WERI-Rb-1 (cell line): ENCODE results near the gene LGR4.
"Not testable (repeated sequence)": the region's sequence is repeated elsewhere in the genome, so short reads cannot be mapped to it uniquely, and the experiment has no call there.

Source experiments
- DNase-seq: peaks from one replicate; pipeline ENCODE4 v3.0.0-alpha.2; 2020
- H3K27ac ChIP-seq: fragments of 250-450 bp; sonication (Bioruptor Pico); 2 replicates; pipeline ENCODE4 v1.5.1; 2020; ENCODE audit warnings: mild to moderate bottlenecking, moderate library complexity
- H3K27me3 ChIP-seq: fragments of 250-450 bp; sonication (Bioruptor Pico); 2 replicates; pipeline ENCODE4 v1.5.1; 2021; ENCODE audit warnings: mild to moderate bottlenecking, low read depth, moderate library complexity; ENCODE audit not compliant: insufficient read depth, severe bottlenecking
- H3K36me3 ChIP-seq: fragments of 250-450 bp; sonication (Bioruptor Pico); 2 replicates; pipeline ENCODE4 v1.5.1; 2020; ENCODE audit warnings: mild to moderate bottlenecking, moderate library complexity
- H3K4me3 ChIP-seq: 2 replicates; pipeline ENCODE4 v1.5.1; 2011; ENCODE audit warnings: low read depth, mild to moderate bottlenecking, control low read depth, low read length
- H3K9me3 ChIP-seq: fragments of 250-450 bp; sonication (Bioruptor Pico); 2 replicates; pipeline ENCODE4 v1.5.1; 2021; ENCODE audit warnings: mild to moderate bottlenecking, moderate library complexity; ENCODE audit not compliant: severe bottlenecking
- TF ChIP-seq, protein P1 (sequence below): IDR thresholded peaks from 2 replicates; pipeline ENCODE4 v1.5.1; 2011; ENCODE audit warnings: low read depth, mild to moderate bottlenecking, control low read depth, inconsistent platforms, low read length

LGR4 gene

DNA sequence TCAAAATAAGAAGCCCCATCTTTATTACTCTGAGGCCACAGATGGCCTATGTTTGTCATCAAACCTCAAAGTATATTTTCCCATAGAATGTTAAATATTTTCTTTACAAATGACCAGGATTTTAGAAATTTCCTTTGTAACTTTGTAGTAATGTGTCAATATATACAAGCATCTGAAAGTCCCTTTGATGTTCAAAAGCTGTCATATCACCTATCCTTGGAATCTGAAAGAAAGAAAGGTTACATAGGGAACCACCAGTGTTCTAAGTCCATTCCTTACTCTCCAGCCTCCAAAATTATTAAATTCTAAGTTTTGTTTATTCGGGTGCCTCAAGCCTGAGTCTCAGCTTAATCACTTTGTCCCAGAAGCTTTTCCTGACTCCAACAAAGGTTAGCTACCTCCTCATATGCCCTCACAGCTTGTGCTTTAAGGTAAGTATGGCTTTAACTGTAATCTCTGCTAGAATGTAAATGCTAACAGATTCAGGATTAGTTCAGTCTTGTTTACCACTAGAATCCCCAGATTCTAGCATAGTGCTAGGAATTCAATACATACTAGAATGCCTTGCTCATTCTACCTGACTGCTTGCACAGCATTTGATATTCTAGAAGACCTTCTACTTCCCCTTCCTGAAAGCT is 141.8 kb downstream of the LGR4 start:
- Histone ChIP-seq H3K4me3 (no peak overlapping the region), H3K36me3 (no peaks in the 10 kb centered on the region), H3K27me3 (no peaks in the 10 kb centered on the region), H3K9me3 (no peaks in the 10 kb centered on the region), H3K27ac (no peak overlapping the region)
- TF ChIP-seq, protein P1, sequence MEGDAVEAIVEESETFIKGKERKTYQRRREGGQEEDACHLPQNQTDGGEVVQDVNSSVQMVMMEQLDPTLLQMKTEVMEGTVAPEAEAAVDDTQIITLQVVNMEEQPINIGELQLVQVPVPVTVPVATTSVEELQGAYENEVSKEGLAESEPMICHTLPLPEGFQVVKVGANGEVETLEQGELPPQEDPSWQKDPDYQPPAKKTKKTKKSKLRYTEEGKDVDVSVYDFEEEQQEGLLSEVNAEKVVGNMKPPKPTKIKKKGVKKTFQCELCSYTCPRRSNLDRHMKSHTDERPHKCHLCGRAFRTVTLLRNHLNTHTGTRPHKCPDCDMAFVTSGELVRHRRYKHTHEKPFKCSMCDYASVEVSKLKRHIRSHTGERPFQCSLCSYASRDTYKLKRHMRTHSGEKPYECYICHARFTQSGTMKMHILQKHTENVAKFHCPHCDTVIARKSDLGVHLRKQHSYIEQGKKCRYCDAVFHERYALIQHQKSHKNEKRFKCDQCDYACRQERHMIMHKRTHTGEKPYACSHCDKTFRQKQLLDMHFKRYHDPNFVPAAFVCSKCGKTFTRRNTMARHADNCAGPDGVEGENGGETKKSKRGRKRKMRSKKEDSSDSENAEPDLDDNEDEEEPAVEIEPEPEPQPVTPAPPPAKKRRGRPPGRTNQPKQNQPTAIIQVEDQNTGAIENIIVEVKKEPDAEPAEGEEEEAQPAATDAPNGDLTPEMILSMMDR, result no peak
- no peak for DNase-seq

DNA sequence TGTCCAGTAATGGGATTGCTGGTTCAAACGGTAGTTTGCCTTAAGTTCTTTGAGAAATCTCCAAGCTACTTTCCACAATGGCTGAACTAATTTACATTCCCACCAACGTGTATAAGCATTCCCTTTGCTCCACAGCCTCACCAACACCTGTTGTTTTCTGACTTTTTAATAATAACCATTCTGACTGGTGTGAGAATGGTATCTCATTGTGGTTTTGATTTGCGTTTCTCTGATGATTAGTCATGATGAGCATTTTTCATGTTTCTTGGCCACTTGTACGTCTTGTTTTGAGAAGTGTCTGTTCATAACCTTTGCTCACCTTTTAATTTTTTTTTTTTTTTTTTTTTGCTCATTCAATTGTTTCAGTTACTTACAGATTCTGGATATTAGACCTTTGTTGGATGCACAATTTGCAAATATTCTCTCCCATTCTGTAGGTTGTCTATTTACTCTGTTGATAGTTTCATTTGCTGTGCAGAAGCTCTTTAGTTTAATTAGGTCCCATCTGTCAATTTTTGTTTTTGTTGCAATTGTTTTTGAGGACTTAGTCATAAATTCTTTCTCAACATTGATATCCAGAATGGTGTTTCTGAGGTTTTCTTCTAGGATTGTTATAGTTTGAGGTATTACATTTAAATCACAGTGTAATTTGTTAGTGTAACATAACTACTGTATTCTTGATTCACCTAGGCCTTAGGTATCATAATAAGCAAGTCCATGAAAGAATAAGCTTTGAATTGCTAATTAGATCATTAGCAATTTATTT is 142.5 kb downstream of the LGR4 start:
- Histone ChIP-seq H3K9me3 (no peaks in the 10 kb centered on the region), H3K27me3 (no peaks in the 10 kb centered on the region), H3K4me3 (no peak overlapping the region), H3K27ac (no peak overlapping the region), H3K36me3 (no peaks in the 10 kb centered on the region)
- no peak for DNase-seq
- TF ChIP-seq, protein P1, result no peak

DNA sequence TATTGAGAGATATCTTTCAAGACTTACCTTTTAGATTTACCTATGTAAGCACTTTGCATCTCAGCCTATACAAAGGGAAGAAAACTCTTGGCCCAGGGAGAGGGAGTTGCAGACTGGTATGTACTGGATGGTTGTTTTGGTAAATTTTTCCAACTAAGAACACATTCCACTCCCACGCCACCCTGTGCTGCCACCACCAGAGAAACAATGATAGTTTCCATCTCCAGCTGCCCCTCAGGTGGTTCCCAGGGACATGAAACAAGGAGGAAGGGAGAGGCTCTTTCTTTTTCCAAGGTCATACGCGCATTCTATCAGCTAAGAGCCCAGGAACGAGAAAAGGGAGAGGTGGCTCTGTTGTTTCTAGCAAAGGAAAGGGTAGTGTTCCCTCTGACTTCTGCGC is 144.0 kb downstream of the LGR4 start:
- TF ChIP-seq, protein P1, result no peak
- no peak overlapping the region for H3K27ac ChIP-seq
- no peaks in the 10 kb centered on the region for H3K36me3 ChIP-seq
- H3K27me3 ChIP-seq, result no peaks in the 10 kb centered on the region
- DNase-seq, result no peak
- no peak overlapping the region for H3K4me3 ChIP-seq
- no peaks in the 10 kb centered on the region for H3K9me3 ChIP-seq

DNA sequence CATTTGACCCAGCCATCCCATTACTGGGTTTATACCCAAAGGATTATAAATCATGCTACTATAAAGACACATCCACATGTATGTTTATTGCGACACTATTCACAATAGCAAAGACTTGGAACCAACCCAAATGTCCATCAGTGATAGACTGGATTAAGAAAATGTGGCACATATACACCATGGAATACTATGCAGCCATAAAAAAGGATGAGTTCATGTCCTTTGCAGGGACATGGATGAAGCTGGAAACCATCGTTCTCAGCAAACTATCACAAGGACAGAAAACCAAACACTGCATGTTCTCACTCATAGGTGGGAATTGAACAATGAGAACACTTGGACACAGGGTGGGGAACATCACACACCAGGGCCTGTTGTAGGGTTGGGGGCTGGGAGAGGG is 145.5 kb downstream of the LGR4 start:
- not testable (repeated sequence) for H3K36me3 ChIP-seq, DNase-seq, H3K27ac ChIP-seq, H3K27me3 ChIP-seq, H3K4me3 ChIP-seq, H3K9me3 ChIP-seq

DNA sequence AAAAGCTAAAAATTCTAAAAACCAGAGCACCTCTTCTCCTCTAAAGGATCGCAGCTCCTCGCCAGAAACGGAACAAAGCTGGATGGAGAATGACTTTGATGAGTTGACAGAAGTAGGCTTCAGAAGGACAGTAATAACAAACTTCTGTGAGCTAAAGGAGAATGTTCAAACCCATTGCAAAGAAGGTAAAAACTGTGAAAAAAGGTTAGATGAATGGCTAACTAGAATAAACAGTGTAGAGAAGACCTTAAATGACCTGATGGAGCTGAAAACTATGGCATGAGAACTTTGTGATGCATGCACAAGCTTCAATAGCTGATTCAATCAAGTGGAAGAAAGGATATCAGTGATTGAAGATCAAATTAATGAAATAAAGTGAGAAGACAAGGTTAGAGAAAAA is 150.4 kb downstream of the LGR4 start:
- not testable (repeated sequence) for H3K36me3 ChIP-seq

DNA sequence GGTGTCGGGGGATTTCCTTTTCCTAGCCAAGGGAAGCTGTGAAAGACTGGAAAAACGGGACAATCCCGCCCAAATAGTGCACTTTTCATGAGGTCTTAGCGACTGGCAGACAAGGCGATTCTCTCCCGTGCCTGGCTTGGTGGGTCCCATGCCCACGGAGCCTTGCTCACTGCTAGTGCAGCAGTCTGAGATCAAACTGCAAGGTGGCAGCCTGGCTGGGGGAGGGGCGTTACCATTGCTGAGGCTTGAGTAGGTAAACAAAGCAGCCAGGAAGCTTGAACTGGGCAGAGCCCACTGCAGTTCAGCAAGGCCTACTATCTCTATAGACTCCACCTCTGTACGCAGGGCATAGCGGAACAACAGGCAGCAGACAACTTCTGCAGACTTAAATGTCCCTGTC is 151.2 kb downstream of the LGR4 start:
- not testable (repeated sequence) for H3K27ac ChIP-seq, H3K9me3 ChIP-seq, DNase-seq, H3K4me3 ChIP-seq, H3K36me3 ChIP-seq, H3K27me3 ChIP-seq

More for the DNA sequence above, 150.4 kb downstream of the LGR4 start:
- H3K4me3 ChIP-seq, H3K9me3 ChIP-seq, DNase-seq, H3K27ac ChIP-seq, H3K27me3 ChIP-seq: not testable (repeated sequence)

DNA sequence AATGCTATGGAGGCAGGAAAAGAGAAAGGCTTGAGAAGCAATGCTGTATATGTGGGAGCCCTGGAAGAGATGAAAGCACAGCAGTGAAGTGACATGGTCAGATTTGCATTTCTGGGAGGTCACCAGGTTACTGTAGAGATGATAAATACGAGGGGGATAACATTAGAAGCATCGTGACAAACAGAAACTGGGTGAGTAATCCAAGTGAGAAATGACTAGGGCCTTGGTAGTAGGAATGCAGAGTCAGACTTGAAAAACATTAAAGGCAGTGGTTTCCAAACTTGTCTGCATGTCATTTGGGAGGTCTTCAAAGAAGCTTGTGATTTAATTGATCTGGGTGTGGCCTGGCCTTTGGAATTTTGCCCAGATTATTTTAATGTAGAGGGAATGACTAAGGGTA is 153.5 kb downstream of the LGR4 start:
- H3K36me3 ChIP-seq, result no peaks in the 10 kb centered on the region
- no peak overlapping the region for H3K27ac ChIP-seq
- TF ChIP-seq, protein P1, result no peak
- no peak overlapping the region for H3K4me3 ChIP-seq
- no peaks in the 10 kb centered on the region for H3K9me3 ChIP-seq
- no peaks in the 10 kb centered on the region for H3K27me3 ChIP-seq
- DNase-seq, result no peak
